GM21786 (cell line): Measurements from ENCODE around the gene NMNAT2.
A peak's percentile ranks its signal among the peaks of the same experiment; 100 is the strongest.

Source experiments
- ATAC-seq: cut with Tn5 transposase; IDR thresholded peaks from one replicate; pipeline ENCODE4 v1.9.1; 2021; ENCODE audit not compliant: unreplicated experiment

Gene NMNAT2

GRCh38 chr1:183319051-183319450 is 99.1 kb downstream of the NMNAT2 start:
- ATAC-seq, result no peak

GRCh38 chr1:183318433-183318832 is 99.7 kb downstream of the NMNAT2 start:
- peak; percentile 79 for ATAC-seq

- no peak for ATAC-seq
Observed at GRCh38 chr1:183315991-183316758, 102.0 kb downstream of the NMNAT2 start.

- ATAC-seq, result no peak
Observed at GRCh38 chr1:183313063-183313462, 105.1 kb downstream of the NMNAT2 start.

- no peak for ATAC-seq
Observed at GRCh38 chr1:183310753-183311479, 107.3 kb downstream of the NMNAT2 start.

- ATAC-seq, result no peak
Observed at GRCh38 chr1:183308719-183309118, 109.5 kb downstream of the NMNAT2 start.

GRCh38 chr1:183306317-183307042 is 111.7 kb downstream of the NMNAT2 start:
- ATAC-seq, result peak; percentile 45

GRCh38 chr1:183304440-183305107 is 113.6 kb downstream of the NMNAT2 start:
- ATAC-seq, result no peak

GRCh38 chr1:183303901-183304300 is 114.3 kb downstream of the NMNAT2 start:
- ATAC-seq, result no peak

- ATAC-seq, result no peak
Observed at GRCh38 chr1:183303323-183303645, 114.9 kb downstream of the NMNAT2 start.

GRCh38 chr1:183302452-183303322 is 115.5 kb downstream of the NMNAT2 start:
- no peak for ATAC-seq

GRCh38 chr1:183301239-183301638 is 116.9 kb downstream of the NMNAT2 start:
- no peak for ATAC-seq

GRCh38 chr1:183300828-183301227 is 117.4 kb downstream of the NMNAT2 start:
- ATAC-seq, result no peak

- ATAC-seq, result no peak
Observed at GRCh38 chr1:183300395-183300794, 117.8 kb downstream of the NMNAT2 start.

- ATAC-seq, result no peak
Observed at GRCh38 chr1:183296782-183297181, 121.4 kb downstream of the NMNAT2 start.

- no peak for ATAC-seq
Observed at GRCh38 chr1:183295521-183295920, 122.7 kb downstream of the NMNAT2 start.

- ATAC-seq, result no peak
Observed at GRCh38 chr1:183293876-183294275, 124.3 kb downstream of the NMNAT2 start.

- ATAC-seq, result no peak
Observed at GRCh38 chr1:183293241-183293640, 124.9 kb downstream of the NMNAT2 start.

GRCh38 chr1:183291802-183292514 is 126.2 kb downstream of the NMNAT2 start:
- ATAC-seq, result no peak
